Stimulated activated CD4-positive, alpha-beta T cell treated with anti-CD3 and anti-CD28 coated beads, Interleukin-12 subunit alpha, Interleukin-12 subunit beta, amount 100 ng/mL, for 48 hours (primary cell): ENCODE measurements around the gene OCA2.

ENCODE experiments used
- DNase-seq, 3 donors: peaks; one replicate each; pipeline ENCODE4 v3.0.0-alpha.2; 2020; ENCODE audit warnings: low read depth in 2 of 3, low spot score in 1 of 3

The OCA2 gene

DNA sequence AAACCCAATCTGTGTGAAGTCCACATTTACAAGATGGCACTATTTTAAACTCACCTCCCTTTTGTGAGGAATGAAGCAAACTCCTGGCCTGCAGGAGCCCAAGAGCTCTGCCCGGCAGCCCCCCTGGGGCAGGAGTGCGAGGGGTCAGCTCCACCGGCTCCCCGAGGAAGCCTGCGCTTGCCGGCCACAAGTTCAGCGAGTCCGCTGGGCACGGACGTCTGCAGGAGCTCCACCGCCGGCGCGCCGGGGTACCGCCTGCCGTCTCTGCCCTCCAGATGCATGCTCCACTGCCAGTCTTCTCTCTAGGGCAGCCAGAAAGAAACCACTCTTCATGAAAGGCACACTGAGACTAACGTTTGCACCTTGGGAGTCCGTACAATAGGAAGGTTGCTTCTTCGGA, 17.5 kb downstream of the OCA2 start:
- DNase-seq: no peak

DNA sequence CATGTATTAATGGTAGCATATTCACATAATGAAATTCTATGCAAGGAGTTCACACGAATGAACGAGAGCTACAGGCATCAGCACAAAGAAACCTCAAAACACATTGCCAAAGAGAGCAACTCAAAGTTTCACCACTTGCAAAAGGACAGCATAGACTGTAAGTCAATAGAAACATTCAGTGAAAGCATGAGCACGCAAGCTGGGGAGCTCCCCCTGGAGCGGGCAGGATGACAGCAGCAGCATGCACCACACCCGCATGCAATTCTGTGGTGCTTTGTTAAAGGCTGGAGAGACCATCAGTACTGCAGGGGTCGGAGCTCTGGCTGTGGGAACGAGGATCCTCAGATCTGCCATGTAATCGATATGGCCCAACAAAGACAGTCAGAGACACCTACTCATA, 18.7 kb downstream of the OCA2 start:
- DNase-seq: no peak

DNA sequence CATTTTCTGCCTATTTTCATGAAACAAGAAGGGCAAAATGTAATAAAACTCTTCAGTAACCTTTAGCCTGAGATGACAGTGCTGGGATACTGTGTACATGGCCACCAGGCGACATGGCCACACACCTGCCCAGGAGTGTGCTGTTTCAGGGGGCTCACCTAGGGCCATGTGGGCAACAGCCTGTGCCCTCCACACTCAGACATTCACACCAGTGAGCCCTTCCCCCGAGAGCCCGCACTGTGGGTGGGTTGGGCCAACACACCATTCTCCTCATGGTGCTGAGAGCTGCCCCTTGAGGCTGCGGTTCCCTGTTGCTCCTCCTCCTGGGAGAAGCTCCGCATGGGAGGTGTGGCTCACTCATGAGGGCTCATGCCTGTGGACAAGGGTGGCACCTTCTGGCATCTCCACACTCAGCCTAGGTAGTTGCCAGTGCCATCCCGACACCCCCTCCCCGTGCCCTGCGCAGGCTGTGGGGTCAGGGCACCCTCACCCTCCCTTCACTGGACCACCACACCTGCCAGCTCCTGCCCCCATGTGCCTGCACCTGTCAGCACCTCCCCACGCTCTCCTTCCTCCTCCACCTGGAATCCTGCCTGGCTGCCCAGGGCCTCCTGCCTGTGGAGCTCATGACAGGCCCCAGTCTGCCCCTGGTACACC, 19.7 kb downstream of the OCA2 start:
- DNase-seq: no peak

DNA sequence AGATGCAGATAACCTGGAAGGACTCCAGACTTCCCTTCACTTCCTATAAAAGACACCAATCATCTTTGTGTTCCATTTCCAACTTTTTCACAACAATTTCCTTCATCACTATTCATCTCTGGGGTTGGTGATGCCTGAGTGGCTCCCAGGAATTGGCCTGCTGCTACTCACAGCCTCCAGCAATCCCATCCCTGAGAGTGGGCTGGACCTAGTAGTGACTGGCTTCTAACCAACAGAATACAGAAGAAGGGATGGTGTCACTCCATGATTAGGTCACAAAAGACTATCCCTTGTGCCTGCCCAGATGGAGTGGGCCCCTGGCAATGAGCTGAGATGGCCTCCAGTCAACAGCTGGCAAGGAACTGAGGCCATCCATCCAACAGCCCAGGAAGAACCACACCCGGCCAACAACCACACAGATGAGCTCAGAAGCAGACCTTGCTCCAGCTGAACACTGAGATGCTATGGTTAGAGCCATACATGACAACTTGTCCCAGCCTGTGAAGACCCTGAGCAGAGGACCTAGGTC, 20.9 kb downstream of the OCA2 start:
- DNase-seq: no peak

DNA sequence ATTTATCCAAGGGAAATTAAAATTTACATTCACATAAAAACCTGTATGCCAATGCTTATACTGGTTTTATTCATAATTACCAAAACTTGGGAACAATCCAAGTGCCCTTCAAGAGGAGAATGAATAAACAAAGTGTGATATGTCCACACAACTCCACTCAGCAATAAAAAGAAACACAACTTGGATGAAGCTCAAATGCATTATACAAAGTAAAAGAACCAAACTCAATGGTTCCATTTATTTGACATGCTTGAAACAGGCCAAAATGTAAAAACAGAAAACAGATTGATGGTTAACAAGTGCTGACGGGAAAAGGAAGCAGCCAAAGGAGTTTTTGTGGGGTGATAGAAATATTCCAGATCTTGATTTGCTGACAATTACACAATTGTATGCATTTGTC, 23.5 kb downstream of the OCA2 start:
- no peak for DNase-seq

DNA sequence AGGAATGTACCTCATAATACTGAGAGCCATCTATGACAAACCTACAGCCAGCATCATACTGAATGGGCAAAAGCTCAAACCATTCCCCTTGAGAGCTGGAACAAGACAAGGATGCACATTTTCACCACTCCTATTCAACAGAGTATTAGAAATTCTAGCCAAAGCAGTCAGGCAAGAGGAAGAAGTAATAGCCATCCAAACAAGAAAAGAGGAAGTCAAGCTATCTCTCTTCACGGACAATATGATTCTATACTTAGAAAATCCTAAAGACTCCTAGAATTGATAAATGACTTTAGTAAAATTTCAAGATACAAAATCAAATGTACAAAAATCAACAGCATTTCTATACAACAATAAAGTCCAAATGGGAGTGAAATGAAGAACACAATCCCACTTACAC, 30.2 kb downstream of the OCA2 start:
- no peak for DNase-seq

DNA sequence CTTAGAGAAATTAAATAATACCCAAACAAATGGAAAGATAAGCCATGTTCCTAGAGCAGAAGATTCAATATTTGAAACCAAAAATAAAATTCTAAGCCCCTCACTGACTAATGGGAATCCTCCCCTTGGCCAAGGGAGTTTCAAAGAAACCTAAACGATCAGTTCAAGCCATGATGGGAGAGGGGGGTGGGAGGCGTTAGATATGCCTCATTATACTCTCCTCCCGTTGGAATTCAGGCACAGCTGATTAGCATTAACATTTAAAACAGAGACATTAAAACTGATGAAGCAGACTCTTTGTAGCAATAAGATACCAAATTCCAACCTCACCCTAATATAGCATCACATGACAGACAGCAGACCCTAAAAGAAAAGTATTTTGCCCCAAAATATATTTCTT, 32.9 kb downstream of the OCA2 start:
- DNase-seq: no peak

DNA sequence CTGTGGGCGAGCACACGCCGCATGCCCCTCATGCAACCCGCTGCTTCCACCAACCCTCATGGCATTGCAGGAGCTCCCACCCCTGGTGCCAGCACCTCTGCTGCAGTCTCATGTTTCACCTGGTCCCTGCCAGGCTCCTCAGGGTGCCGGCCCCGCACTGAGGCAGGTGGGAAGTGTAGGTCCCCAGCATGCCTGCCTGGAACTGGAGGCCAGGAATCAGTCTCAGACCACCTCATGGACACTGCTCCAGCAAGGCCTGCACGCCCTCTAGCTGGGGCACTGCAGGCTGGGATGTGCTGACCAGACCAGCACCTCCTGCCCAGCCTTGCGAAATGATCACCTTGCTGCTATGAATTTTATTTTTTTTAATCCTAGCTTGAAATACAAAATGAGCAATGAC, 39.1 kb downstream of the OCA2 start:
- no peak for DNase-seq

DNA sequence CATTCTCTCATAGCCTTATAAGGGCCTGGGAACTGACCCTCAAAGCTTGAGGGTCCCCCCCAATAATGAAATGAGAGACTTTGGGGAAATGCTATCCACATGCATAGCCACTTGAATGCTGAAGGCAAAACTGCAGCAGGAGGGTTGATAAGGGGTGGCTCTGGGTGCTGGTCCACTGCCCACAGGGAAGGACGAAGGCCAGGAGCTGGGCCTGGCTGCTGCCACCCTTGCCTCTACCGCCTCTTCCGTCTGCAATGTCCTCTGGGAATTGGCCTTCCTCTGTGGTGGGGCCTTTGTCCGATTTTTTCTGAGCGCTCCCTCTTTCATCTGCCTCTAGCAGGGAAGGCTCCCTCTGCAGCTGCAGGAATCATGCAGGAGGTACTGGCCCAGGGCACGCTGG, 41.0 kb downstream of the OCA2 start:
- DNase-seq: no peak

DNA sequence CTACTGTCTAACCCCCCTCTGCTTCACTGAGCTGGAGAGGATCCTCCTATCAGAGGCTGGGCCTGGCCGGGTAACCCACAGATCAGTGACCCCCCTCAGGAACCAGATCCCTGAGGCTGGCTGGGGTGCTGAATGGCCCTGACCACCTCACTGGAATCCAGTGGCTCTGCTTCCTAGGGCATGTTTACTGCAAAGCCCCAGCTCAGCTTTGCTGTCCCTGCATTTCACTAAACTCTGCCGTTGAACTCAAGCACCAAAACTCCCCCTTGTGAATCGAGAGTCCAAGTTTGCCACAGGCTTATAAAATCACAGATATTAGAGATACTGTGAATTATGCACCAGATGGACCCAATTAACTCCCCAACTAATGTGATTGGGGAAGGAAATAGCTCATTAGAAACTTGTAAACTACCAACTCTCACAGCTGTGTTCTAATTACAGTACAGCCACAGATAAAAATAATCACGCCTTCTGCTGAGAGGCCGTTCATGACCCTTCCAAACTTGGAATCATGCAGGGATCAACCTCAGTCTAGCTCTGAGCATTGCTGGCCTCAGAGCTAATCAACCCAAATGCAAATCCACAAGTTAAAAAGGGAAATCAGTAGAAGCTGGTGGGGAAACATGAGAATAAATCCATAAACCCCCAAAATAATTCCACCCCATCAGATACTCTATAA, 47.0 kb downstream of the OCA2 start:
- no peak for DNase-seq

DNA sequence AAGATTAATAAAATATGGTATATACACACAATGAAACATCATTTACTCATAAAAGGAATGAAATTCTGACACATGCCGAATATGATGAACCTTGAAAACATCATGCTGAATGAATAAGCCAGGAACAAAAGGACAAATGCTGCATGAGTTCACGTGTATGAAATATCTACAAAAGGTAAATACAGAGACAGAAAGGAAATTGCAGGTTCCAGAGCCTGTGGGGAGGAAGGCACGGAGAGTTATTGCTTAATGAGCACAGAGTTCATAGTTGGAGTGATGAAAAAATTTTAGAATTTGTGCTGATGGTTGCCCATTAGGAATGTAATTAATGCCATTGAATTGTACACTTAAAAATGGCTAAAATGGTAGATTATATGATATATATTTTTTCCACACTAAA, 49.5 kb downstream of the OCA2 start:
- DNase-seq: no peak

DNA sequence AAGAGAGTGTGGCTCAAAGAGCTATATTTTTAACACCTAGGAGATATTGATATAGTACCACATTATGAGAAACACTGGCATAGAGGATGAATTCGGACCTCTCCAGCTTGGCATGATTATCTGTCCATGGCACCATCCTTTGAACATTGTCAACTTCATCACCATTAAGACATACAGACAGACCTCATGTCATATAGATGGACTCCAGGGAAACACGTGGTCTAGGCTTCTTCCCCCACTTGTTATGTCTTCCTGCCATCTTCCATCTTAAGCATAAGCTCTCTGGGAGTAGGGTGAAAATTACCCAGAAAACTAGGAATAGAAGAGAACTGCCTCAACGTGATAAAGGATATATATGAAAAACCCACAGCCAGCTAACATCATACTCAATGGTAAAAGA, 51.8 kb downstream of the OCA2 start:
- no peak for DNase-seq

DNA sequence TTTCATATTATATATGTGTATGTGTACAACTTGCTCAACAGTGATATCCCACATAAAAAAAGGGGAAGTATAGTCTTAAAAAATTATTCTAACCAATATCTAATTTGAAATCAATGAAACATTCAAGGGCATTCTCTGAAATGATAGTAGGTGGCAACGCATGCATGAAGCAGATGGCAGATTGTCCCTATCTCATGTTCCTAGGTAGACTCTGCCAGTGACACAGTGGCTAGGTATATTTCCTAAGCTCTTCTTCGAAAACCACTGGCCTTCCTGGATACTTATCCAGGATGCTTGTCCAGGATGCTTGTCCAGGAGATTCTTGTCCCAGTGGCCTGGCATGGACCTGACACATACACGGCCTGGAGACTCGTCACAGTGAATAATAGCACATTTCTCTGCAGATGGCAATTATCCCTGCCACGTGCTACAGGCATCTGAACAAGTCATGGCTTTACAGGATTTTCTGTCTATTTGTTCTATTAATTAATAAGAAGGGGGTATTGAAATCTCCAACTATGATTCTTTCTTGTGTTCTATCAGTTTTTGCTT, 54.9 kb downstream of the OCA2 start:
- no peak for DNase-seq

DNA sequence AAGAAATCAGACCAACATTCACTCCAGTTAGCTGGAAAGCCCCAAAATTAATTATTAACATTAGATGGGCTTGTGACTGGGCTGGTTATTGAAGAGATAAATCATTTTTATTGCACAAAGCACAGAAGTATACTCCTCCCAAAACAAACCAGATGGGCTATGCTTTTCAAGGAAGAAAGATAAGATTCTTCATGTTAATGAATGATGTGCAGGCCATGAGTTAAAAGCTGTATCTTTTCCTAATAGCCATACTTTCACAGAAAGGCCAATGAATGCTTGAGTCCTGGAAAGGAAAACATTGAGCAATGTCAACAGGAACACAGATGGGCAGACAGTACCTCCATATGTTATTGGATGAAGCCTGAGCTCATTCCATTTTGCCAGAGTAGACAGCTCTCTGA, 55.4 kb downstream of the OCA2 start:
- no peak for DNase-seq

DNA sequence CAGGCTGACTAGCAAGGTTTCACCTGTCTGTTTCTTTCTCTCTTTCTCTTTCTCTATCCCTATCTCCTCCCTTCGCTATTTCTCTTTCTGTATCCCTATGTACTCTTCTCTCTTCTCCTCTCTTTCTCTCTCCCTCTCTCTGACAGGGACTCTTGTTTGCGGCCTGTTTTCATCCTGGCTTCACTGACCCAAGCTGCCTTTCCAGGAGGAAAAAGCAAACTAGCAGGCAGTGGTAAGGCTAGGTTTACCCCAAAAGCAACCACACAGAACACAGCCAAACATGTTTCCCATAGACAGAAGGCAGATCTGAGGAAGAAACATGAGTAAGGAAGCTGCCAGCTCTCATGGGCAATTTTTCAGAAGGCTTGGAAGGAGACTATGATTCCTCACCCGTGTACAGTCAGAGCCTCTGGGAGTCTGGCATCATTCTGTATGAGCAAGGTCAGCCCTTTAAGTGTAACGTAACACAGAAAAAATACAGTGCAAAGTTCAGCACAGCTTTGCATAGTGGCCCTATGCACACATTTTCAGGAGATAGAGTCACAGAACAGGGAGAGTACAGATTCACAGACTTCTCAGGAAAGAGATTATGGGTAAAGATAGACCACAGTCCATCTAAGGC, 61.0 kb downstream of the OCA2 start:
- no peak for DNase-seq

DNA sequence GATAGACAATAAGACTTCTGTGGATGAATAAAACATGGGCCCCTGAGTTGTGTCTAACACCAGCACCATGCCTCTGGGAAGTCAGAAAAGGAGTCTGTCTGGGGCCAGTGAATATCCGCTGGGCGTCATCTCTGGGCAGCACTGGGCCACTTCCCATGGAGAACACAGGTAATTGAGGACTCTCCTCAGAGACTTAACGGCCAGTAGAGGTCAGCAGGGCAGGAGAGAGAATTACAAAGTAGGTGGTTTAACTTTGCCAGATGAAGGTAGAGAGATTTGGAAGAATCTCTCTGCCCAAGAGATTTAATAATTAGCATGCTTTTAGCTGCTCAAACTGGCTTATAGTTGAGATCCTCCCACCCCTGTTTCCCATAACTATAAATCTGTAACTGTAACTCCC, 65.7 kb downstream of the OCA2 start:
- no peak for DNase-seq

DNA sequence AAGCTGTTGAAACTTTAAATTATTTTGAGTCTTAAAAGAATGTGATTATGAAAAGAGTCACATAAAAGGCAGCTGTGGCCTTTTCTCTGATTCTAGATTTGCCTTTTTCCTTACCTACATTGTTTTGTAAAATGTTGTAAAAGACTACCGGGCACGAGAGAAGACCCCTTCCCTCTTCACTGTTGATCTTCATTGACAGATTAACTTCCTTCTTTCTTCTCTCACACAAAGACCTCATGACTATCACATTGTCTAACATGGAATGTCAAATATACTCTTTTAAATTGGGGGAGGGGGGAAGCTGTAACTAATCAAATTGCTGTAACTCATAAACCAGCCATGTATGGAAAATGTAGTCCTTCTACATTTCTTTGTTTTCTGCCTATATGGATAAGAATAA, 68.3 kb downstream of the OCA2 start:
- DNase-seq: no peak

DNA sequence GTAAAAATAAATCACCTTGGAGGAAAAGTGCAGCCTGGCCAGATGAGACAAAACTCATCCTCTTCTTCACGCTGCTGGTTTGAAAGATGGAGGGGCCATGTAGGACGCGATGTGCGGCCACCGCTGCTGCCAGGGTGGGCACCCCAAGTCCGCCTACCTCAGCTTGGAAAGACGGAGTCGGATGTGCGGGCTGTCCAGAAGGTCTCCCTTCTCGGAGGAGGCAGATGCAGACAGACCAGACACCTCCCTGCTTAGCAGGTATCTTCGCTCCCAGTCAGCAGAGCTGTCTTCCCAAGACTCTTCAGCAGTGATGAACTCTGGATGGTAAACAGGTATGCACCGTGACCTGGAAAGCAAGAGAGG, 71.4 kb downstream of the OCA2 start:
- no peak for DNase-seq

DNA sequence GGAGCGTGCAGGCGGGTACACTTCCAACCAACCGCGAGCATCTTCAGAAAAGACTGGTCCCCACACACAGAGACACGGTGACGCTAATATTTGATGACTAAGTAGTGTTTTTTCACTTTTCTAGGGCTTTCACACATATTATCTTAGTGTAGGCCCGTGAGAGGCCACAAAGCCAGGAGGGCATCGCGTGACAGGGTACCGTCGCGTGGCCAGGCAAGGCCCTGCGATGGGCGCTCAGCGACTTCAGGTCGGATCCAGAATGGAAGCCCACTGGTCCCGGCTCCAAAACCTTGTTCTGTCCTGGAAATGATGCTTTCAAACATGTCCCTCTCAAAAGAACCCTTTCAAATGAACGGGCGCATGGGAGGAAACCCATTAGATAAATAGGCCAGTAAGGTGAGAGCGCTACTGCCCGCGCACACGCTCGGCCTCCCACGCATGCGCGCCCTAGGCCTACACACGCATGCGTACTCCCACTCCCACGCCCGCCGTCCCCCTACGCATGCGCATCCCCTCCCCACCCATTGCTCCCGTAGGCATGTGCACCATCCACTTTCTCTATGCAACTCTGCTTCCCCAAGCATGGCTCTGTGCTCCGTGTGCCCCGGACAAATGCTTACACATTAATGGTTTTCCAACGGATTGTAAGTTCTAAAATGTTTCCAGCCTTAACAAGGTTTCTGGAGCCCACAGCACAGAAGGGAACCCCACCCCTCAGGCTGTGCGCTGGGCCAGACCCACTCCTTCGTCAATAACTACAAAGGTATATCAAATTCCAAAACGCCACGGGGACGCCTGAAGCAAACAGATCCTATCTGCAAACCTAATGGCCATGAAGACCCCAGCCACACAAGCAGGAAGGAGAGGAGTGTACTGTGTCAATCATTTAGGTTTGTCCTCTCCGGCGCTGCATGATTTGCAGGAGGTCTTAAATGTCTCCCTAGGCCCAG, 72.1 kb downstream of the OCA2 start:
- no peak for DNase-seq

DNA sequence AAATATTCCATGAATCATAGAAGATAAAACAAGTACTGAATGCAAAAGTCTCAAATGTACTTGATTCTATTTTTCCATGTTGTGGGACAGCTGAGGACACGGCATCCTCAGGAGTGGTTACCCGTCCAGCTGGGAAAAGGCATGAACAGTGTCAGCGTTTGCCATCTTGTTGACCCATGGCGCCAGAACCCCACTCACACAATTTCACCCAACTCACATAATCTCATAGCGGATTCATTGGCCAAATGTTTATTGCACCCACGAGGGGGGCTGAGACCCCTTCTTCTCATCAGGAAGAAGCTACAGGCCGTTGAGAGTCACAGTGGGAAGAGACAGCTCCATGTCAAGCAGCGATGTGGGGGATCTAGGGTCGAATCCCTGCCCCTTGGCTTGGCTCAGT, 72.9 kb downstream of the OCA2 start:
- no peak for DNase-seq

DNA sequence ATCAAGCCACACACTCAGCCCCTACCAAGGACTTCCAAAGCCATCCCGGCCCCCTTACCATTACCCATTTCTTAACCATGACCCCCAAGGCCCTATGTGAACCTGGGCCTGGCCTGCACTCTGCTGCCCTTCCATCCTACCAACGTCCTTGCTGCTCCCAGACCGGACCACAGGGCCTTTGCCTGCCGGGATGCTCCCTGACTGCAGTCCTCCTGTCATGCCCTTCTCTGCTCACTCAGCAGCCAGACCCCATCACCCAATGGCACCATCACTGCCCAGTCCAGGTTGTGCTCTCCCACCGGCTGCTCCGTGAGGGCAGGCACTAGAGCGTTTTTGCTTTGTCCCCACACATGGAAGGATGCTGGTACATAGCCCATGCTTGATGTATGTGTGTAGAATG, 73.7 kb downstream of the OCA2 start:
- no peak for DNase-seq
